OCI-LY3 (cell line): ENCODE data around the gene LPAR2.
"Not testable (repeated sequence)": the region's sequence is repeated elsewhere in the genome, so short reads cannot be mapped to it uniquely, and the experiment has no call there.

Source experiments
- H2AFZ ChIP-seq: fragments of 200-600, 300-600 bp; shearing (Covaris generic); 2 replicates; pipeline ENCODE4 v1.6.0; 2014; ENCODE audit warnings: antibody characterized with exemption, low read depth, low read length
- H3K27ac ChIP-seq: fragments of 200-600, 300-600 bp; sonication (generic); 2 replicates; pipeline ENCODE4 v1.5.1; 2014; ENCODE audit warnings: mild to moderate bottlenecking, low read length, moderate library complexity, mixed read lengths
- H3K27me3 ChIP-seq: fragments of 200-600, 300-600 bp; sonication (generic); 2 replicates; pipeline ENCODE4 v1.6.1; 2014; ENCODE audit warnings: low read depth, low read length, mixed read lengths
- H3K36me3 ChIP-seq: fragments of 200-600, 300-600 bp; sonication (generic); replicated peaks from 2 replicates; pipeline ENCODE3; 2014; ENCODE audit warnings: low read depth, low read length, mixed read lengths
- H3K4me1 ChIP-seq: fragments of 300-600, 200-600 bp; sonication (generic); 2 replicates; pipeline ENCODE4 v1.6.1; 2014; ENCODE audit warnings: low read length, mixed read lengths
- H3K4me2 ChIP-seq: fragments of 200-600, 300-600 bp; sonication (generic); 2 replicates; pipeline ENCODE4 v1.6.1; 2014; ENCODE audit warnings: low read length, mixed read lengths
- H3K4me3 ChIP-seq: fragments of 300-600, 200-600 bp; sonication (generic); 2 replicates; pipeline ENCODE4 v1.5.1; 2014; ENCODE audit warnings: antibody characterized with exemption, mild to moderate bottlenecking, low read length, moderate library complexity
- H3K79me2 ChIP-seq: fragments of 300-600, 200-600 bp; shearing (Covaris generic); 2 replicates; pipeline ENCODE4 v1.6.1; 2014; ENCODE audit warnings: mild to moderate bottlenecking, low read length, mixed read lengths
- H3K9ac ChIP-seq: fragments of 300-600, 200-600 bp; shearing (Covaris generic); 2 replicates; pipeline ENCODE4 v1.6.0; 2014; ENCODE audit warnings: mild to moderate bottlenecking, low read length, moderate library complexity
- H3K9me3 ChIP-seq: fragments of 200-600, 300-600 bp; shearing (Covaris generic); 2 replicates; pipeline ENCODE4 v1.6.1; 2014; ENCODE audit warnings: low read length, mixed read lengths; ENCODE audit not compliant: insufficient read depth
- H4K20me1 ChIP-seq: fragments of 200-600, 300-600 bp; sonication (generic); 2 replicates; pipeline ENCODE4 v1.6.1; 2016; ENCODE audit warnings: low read length, mixed read lengths; ENCODE audit not compliant: insufficient read depth
- CTCF ChIP-seq: fragments of 200-600, 300-600 bp; sonication (generic); IDR thresholded peaks from 2 replicates; pipeline ENCODE4 v1.5.1; 2014; ENCODE audit warnings: antibody characterized with exemption, low read length, low read depth
- EZH2phosphoT487 ChIP-seq: fragments of 200-600 bp; shearing (Covaris generic); IDR thresholded peaks from 2 replicates; pipeline ENCODE4 v1.6.1; 2018; ENCODE audit warnings: antibody characterized with exemption, mixed run types, low read depth

LPAR2 gene

GRCh38 chr19:19602713-19603324, 25.2 kb downstream of the LPAR2 start:
- Histone ChIP-seq H3K4me2 (no peak overlapping the region), H3K79me2 (no peaks in the 10 kb centered on the region), H3K36me3 (no peaks in the 10 kb centered on the region), H2AFZ (no peak overlapping the region), H3K27me3 (no peaks in the 10 kb centered on the region), H3K9me3 (no peaks in the 10 kb centered on the region), H3K4me3 (no peak overlapping the region), H4K20me1 (no peaks in the 10 kb centered on the region), H3K27ac (no peak overlapping the region), H3K9ac (no peak overlapping the region), H3K4me1 (peaks cover 21% of the 10 kb centered on the region)
- TF ChIP-seq EZH2phosphoT487 = no peak
- TF ChIP-seq CTCF = no peak

- Histone ChIP-seq H3K4me1 (peaks cover 27% of the 10 kb centered on the region), H3K4me3 (no peak overlapping the region), H3K9ac (no peak overlapping the region), H3K36me3 (no peaks in the 10 kb centered on the region), H3K9me3 (no peaks in the 10 kb centered on the region), H3K79me2 (no peaks in the 10 kb centered on the region), H4K20me1 (no peaks in the 10 kb centered on the region), H2AFZ (no peak overlapping the region), H3K27ac (no peak overlapping the region), H3K27me3 (no peaks in the 10 kb centered on the region), H3K4me2 (no peak overlapping the region)
- TF ChIP-seq EZH2phosphoT487 (no peak), CTCF (no peak)
Measured at GRCh38 chr19:19602136-19602712, 25.8 kb downstream of the LPAR2 start.

- Histone ChIP-seq H3K27ac (no peak overlapping the region), H3K4me2 (no peak overlapping the region), H3K4me3 (no peak overlapping the region), H3K9ac (no peak overlapping the region), H2AFZ (peak overlapping the region; percentile 54), H3K79me2 (no peaks in the 10 kb centered on the region), H4K20me1 (no peaks in the 10 kb centered on the region), H3K27me3 (no peaks in the 10 kb centered on the region), H3K9me3 (no peaks in the 10 kb centered on the region), H3K36me3 (no peaks in the 10 kb centered on the region), H3K4me1 (peaks cover 30% of the 10 kb centered on the region)
- no peak for TF ChIP-seq CTCF
- no peak for TF ChIP-seq EZH2phosphoT487
Measured at GRCh38 chr19:19600793-19601330, 27.2 kb downstream of the LPAR2 start.

GRCh38 chr19:19598728-19599451, 29.1 kb downstream of the LPAR2 start:
- Histone ChIP-seq H3K4me1 (peaks cover 40% of the 10 kb centered on the region), H3K27ac (peak overlapping the region; percentile 71), H2AFZ (0 out of 2 replicates have a peak overlapping the region, but pooled peaks have one; percentile 18), H3K9ac (peak overlapping the region; percentile 34; the same call in 1 of the 2 replicates), H3K4me2 (peak overlapping the region; percentile 65), H3K4me3 (peak overlapping the region; percentile 24)
- not testable (repeated sequence) for H3K27me3 ChIP-seq, H4K20me1 ChIP-seq, H3K36me3 ChIP-seq, H3K9me3 ChIP-seq, H3K79me2 ChIP-seq
